ENCODE measurements around the gene SERBP1. TPM values are rescaled to one million over a fixed set of nuclear protein-coding genes. Genes with fewer than 3 reads are reported as not detected.

The SERBP1 gene
- total RNA-seq, 1 experiment from 2014 or later, result 315 TPM

DNA sequence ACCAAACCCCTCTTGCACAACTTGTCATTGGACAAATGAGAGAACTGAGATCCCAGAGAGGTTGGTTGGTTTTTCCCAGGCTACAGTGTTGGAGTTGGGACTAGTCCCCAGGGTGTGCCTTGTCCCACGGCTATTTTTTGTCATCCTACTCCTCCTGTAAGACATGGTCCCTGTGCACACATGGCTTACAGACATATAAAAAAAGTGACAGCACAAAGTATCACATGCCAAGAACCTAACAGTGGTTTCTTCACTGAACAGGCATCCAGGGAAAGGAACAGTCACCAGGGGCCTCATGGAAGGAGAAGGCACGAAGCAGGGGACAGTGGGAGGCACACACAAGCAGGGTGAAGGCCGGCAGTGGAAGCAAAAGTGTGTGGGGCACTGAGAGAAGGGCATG lies 36.5 kb downstream of the SERBP1 start:
- intact Hi-C loops (cut with micrococcal nuclease), result no loop called here
- Mint-ChIP-seq H3K9me3 (ENCODE audit: unreplicated experiment) (no peaks in the 10 kb centered on the region), H3K27me3 (ENCODE audit: insufficient read depth, unreplicated experiment) (no peaks in the 10 kb centered on the region), H3K27ac (ENCODE audit: low read depth, unreplicated experiment) (no peak overlapping the region), H3K36me3 (ENCODE audit: insufficient read depth, unreplicated experiment) (peaks cover 33% of the 10 kb centered on the region), H3K4me1 (ENCODE audit: insufficient read depth, unreplicated experiment) (peaks cover 12% of the 10 kb centered on the region), H3K4me3 (ENCODE audit: unreplicated experiment) (no peak overlapping the region)
- BruUV-seq (replicated peaks), result no TSS peak
- TF ChIP-seq, protein P1, sequence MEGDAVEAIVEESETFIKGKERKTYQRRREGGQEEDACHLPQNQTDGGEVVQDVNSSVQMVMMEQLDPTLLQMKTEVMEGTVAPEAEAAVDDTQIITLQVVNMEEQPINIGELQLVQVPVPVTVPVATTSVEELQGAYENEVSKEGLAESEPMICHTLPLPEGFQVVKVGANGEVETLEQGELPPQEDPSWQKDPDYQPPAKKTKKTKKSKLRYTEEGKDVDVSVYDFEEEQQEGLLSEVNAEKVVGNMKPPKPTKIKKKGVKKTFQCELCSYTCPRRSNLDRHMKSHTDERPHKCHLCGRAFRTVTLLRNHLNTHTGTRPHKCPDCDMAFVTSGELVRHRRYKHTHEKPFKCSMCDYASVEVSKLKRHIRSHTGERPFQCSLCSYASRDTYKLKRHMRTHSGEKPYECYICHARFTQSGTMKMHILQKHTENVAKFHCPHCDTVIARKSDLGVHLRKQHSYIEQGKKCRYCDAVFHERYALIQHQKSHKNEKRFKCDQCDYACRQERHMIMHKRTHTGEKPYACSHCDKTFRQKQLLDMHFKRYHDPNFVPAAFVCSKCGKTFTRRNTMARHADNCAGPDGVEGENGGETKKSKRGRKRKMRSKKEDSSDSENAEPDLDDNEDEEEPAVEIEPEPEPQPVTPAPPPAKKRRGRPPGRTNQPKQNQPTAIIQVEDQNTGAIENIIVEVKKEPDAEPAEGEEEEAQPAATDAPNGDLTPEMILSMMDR (IDR thresholded peaks at IDR 0.05; ENCODE audit: unreplicated experiment), result no peak
- DNase-seq (ENCODE audit: unreplicated experiment), result no peak
- CTCF ChIA-PET, result interaction anchor here (0.9 to 3.0 kb wide), 3 partner anchors 47 to 180 kb away, joined by 3 to 13 read pairs (median 5); no protein-coding TSS in a partner anchor
- POLR2A ChIA-PET, result interaction anchor here (1.0 kb wide), 1 partner anchor 22 kb away, joined by 3 read pairs; no protein-coding TSS in a partner anchor

DNA sequence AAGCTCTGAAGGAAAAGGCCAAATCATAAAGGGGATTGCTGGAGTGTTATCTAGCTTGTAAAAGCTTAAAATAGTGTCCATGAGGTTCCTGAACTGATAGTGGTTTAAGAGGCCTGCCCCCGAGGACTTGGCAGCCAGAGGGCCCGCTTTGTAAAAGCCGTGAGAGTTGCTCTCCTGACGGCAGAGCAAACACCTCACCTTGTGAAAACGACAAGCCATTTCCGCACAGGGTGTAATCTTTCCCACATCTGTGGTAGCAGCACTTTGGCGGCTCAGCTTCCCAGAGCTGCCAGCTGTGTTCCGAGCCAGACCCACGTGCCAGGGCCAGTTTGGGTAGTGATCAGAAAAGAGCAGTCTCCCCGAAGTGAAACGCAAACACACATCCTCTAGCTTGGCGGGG lies 37.0 kb downstream of the SERBP1 start:
- no peak for DNase-seq (ENCODE audit: unreplicated experiment)
- Mint-ChIP-seq H3K4me3 (ENCODE audit: unreplicated experiment) (no peak overlapping the region), H3K36me3 (ENCODE audit: insufficient read depth, unreplicated experiment) (peaks cover 28% of the 10 kb centered on the region), H3K27ac (ENCODE audit: low read depth, unreplicated experiment) (no peak overlapping the region), H3K4me1 (ENCODE audit: insufficient read depth, unreplicated experiment) (peaks cover 12% of the 10 kb centered on the region), H3K27me3 (ENCODE audit: insufficient read depth, unreplicated experiment) (no peaks in the 10 kb centered on the region), H3K9me3 (ENCODE audit: unreplicated experiment) (no peaks in the 10 kb centered on the region)
- ChIA-PET POLR2A (interaction anchor here (0.7 to 0.8 kb wide), 2 partner anchors 9 to 131 kb away, joined by 4 read pairs; no protein-coding TSS in a partner anchor), CTCF (interaction anchor here (0.6 to 3.0 kb wide), 3 partner anchors 108 to 483 kb away, joined by 3 to 13 read pairs (median 5); no protein-coding TSS in a partner anchor)
- no TSS peak for BruUV-seq (replicated peaks)
- intact Hi-C loops (cut with micrococcal nuclease), result no loop called here
- TF ChIP-seq, protein P1 (IDR thresholded peaks at IDR 0.05; ENCODE audit: unreplicated experiment), result no peak

GRCh38 chr1:67390041-67390887 lies 39.9 kb downstream of the SERBP1 start:
- CTCF ChIA-PET, result interaction anchor here (0.6 to 1.7 kb wide), 4 partner anchors 17 to 110 kb away, joined by 3 to 4 read pairs (median 4); no protein-coding TSS in a partner anchor
- BruUV-seq (replicated peaks), result no TSS peak
- DNase-seq (ENCODE audit: unreplicated experiment), result no peak
- H3K4me3 Mint-ChIP-seq (ENCODE audit: unreplicated experiment), result no peak overlapping the region
- H3K36me3 Mint-ChIP-seq (ENCODE audit: insufficient read depth, unreplicated experiment), result peaks cover 24% of the 10 kb centered on the region
- H3K27ac Mint-ChIP-seq (ENCODE audit: low read depth, unreplicated experiment), result no peak overlapping the region
- H3K27me3 Mint-ChIP-seq (ENCODE audit: insufficient read depth, unreplicated experiment), result no peaks in the 10 kb centered on the region
- no peaks in the 10 kb centered on the region for H3K9me3 Mint-ChIP-seq (ENCODE audit: unreplicated experiment)
- POLR2A ChIA-PET, result interaction anchor here (0.6 to 1.3 kb wide), 3 partner anchors 8 to 697 kb away, joined by 3 to 6 read pairs (median 3); no protein-coding TSS in a partner anchor
- TF ChIP-seq, protein P1 (IDR thresholded peaks at IDR 0.05; ENCODE audit: unreplicated experiment), result no peak
- intact Hi-C loops (cut with micrococcal nuclease), result no loop called here
- peaks cover 12% of the 10 kb centered on the region for H3K4me1 Mint-ChIP-seq (ENCODE audit: insufficient read depth, unreplicated experiment)

GRCh38 chr1:67383999-67384638 lies 46.1 kb downstream of the SERBP1 start:
- H3K36me3 Mint-ChIP-seq (ENCODE audit: insufficient read depth, unreplicated experiment), result peaks cover 22% of the 10 kb centered on the region
- H3K4me1 Mint-ChIP-seq (ENCODE audit: insufficient read depth, unreplicated experiment), result no peaks in the 10 kb centered on the region
- no peak overlapping the region for H3K4me3 Mint-ChIP-seq (ENCODE audit: unreplicated experiment)
- BruUV-seq (replicated peaks), result no TSS peak
- ChIA-PET POLR2A (interaction anchor here (0.6 to 1.2 kb wide), 2 partner anchors 44 to 312 kb away, joined by 4 read pairs; no protein-coding TSS in a partner anchor), CTCF (interaction anchor here (0.6 to 1.2 kb wide), 3 partner anchors 9 to 262 kb away, joined by 3 to 4 read pairs (median 3); no protein-coding TSS in a partner anchor)
- intact Hi-C loops (cut with micrococcal nuclease), result no loop called here
- peaks cover 7% of the 10 kb centered on the region for H3K9me3 Mint-ChIP-seq (ENCODE audit: unreplicated experiment)
- TF ChIP-seq, protein P1 (IDR thresholded peaks at IDR 0.05; ENCODE audit: unreplicated experiment), result no peak
- no peak for DNase-seq (ENCODE audit: unreplicated experiment)
- H3K27ac Mint-ChIP-seq (ENCODE audit: low read depth, unreplicated experiment), result no peak overlapping the region
- H3K27me3 Mint-ChIP-seq (ENCODE audit: insufficient read depth, unreplicated experiment), result no peaks in the 10 kb centered on the region

Measured in MCF 10A (cell line).